ENCODE measurements around the gene SAMM50.

SAMM50 gene

GRCh38 chr22:43969021-43969878, 14.0 kb downstream of the SAMM50 start:
- no peak overlapping the region for H3K9ac ChIP-seq (ENCODE audit: low read depth, low read length)
- no peak overlapping the region for H3K27ac ChIP-seq (ENCODE audit: low read length)
- no peaks in the 10 kb centered on the region for H3K27me3 ChIP-seq (ENCODE audit: insufficient read depth, low read length)
- no peak overlapping the region for H3K4me3 ChIP-seq (ENCODE audit: low read length)
- no peaks in the 10 kb centered on the region for H3K4me1 ChIP-seq (ENCODE audit: insufficient read depth, low read length)
- peaks cover 94% of the 10 kb centered on the region for H3K36me3 ChIP-seq (ENCODE audit: insufficient read depth, low read depth, low read length)
- no peaks in the 10 kb centered on the region for H3K9me3 ChIP-seq (ENCODE audit: insufficient read depth, low read depth, low read length)

- Histone ChIP-seq H3K27me3 (ENCODE audit: insufficient read depth, low read length) (no peaks in the 10 kb centered on the region), H3K27ac (ENCODE audit: low read length) (no peak overlapping the region), H3K9ac (ENCODE audit: low read depth, low read length) (no peak overlapping the region), H3K4me3 (ENCODE audit: low read length) (no peak overlapping the region), H3K36me3 (ENCODE audit: insufficient read depth, low read depth, low read length) (peaks cover 93% of the 10 kb centered on the region), H3K4me1 (ENCODE audit: insufficient read depth, low read length) (no peaks in the 10 kb centered on the region), H3K9me3 (ENCODE audit: insufficient read depth, low read depth, low read length) (no peaks in the 10 kb centered on the region)
Measured at GRCh38 chr22:43969989-43970755, 14.9 kb downstream of the SAMM50 start.

- Histone ChIP-seq H3K4me3 (ENCODE audit: low read length) (no peak overlapping the region), H3K36me3 (ENCODE audit: insufficient read depth, low read depth, low read length) (peaks cover 92% of the 10 kb centered on the region), H3K27me3 (ENCODE audit: insufficient read depth, low read length) (no peaks in the 10 kb centered on the region), H3K4me1 (ENCODE audit: insufficient read depth, low read length) (no peaks in the 10 kb centered on the region), H3K9me3 (ENCODE audit: insufficient read depth, low read depth, low read length) (no peaks in the 10 kb centered on the region), H3K27ac (ENCODE audit: low read length) (no peak overlapping the region), H3K9ac (ENCODE audit: low read depth, low read length) (no peak overlapping the region)
Measured at GRCh38 chr22:43971112-43971511, 15.9 kb downstream of the SAMM50 start.

- Histone ChIP-seq H3K4me3 (ENCODE audit: low read length) (no peak overlapping the region), H3K27me3 (ENCODE audit: insufficient read depth, low read length) (no peaks in the 10 kb centered on the region), H3K4me1 (ENCODE audit: insufficient read depth, low read length) (no peaks in the 10 kb centered on the region), H3K27ac (ENCODE audit: low read length) (no peak overlapping the region), H3K9ac (ENCODE audit: low read depth, low read length) (no peak overlapping the region), H3K36me3 (ENCODE audit: insufficient read depth, low read depth, low read length) (peaks cover 94% of the 10 kb centered on the region), H3K9me3 (ENCODE audit: insufficient read depth, low read depth, low read length) (no peaks in the 10 kb centered on the region)
Measured at GRCh38 chr22:43972931-43973462, 17.8 kb downstream of the SAMM50 start.

GRCh38 chr22:43974028-43974545, 18.8 kb downstream of the SAMM50 start:
- Histone ChIP-seq H3K4me1 (ENCODE audit: insufficient read depth, low read length) (no peaks in the 10 kb centered on the region), H3K9ac (ENCODE audit: low read depth, low read length) (no peak overlapping the region), H3K36me3 (ENCODE audit: insufficient read depth, low read depth, low read length) (peaks cover 93% of the 10 kb centered on the region), H3K27me3 (ENCODE audit: insufficient read depth, low read length) (no peaks in the 10 kb centered on the region), H3K9me3 (ENCODE audit: insufficient read depth, low read depth, low read length) (no peaks in the 10 kb centered on the region), H3K4me3 (ENCODE audit: low read length) (no peak overlapping the region), H3K27ac (ENCODE audit: low read length) (no peak overlapping the region)

- peaks cover 93% of the 10 kb centered on the region for H3K36me3 ChIP-seq (ENCODE audit: insufficient read depth, low read depth, low read length)
- H3K27ac ChIP-seq (ENCODE audit: low read length): no peak overlapping the region
- H3K9ac ChIP-seq (ENCODE audit: low read depth, low read length): no peak overlapping the region
- no peaks in the 10 kb centered on the region for H3K9me3 ChIP-seq (ENCODE audit: insufficient read depth, low read depth, low read length)
- H3K27me3 ChIP-seq (ENCODE audit: insufficient read depth, low read length): no peaks in the 10 kb centered on the region
- no peak overlapping the region for H3K4me3 ChIP-seq (ENCODE audit: low read length)
- no peaks in the 10 kb centered on the region for H3K4me1 ChIP-seq (ENCODE audit: insufficient read depth, low read length)
Measured at GRCh38 chr22:43975041-43975440, 19.8 kb downstream of the SAMM50 start.

- Histone ChIP-seq H3K36me3 (ENCODE audit: insufficient read depth, low read depth, low read length) (peaks cover 93% of the 10 kb centered on the region), H3K27me3 (ENCODE audit: insufficient read depth, low read length) (no peaks in the 10 kb centered on the region), H3K9me3 (ENCODE audit: insufficient read depth, low read depth, low read length) (no peaks in the 10 kb centered on the region), H3K4me1 (ENCODE audit: insufficient read depth, low read length) (no peaks in the 10 kb centered on the region), H3K9ac (ENCODE audit: low read depth, low read length) (no peak overlapping the region), H3K4me3 (ENCODE audit: low read length) (no peak overlapping the region), H3K27ac (ENCODE audit: low read length) (no peak overlapping the region)
Measured at GRCh38 chr22:43976861-43977795, 21.9 kb downstream of the SAMM50 start.

GRCh38 chr22:43978558-43978957, 23.3 kb downstream of the SAMM50 start:
- Histone ChIP-seq H3K4me3 (ENCODE audit: low read length) (no peak overlapping the region), H3K9ac (ENCODE audit: low read depth, low read length) (no peak overlapping the region), H3K27me3 (ENCODE audit: insufficient read depth, low read length) (no peaks in the 10 kb centered on the region), H3K4me1 (ENCODE audit: insufficient read depth, low read length) (no peaks in the 10 kb centered on the region), H3K9me3 (ENCODE audit: insufficient read depth, low read depth, low read length) (no peaks in the 10 kb centered on the region), H3K27ac (ENCODE audit: low read length) (no peak overlapping the region), H3K36me3 (ENCODE audit: insufficient read depth, low read depth, low read length) (peaks cover 82% of the 10 kb centered on the region)

GRCh38 chr22:43980579-43980978, 25.3 kb downstream of the SAMM50 start:
- Histone ChIP-seq H3K4me3 (ENCODE audit: low read length) (no peak overlapping the region), H3K27ac (ENCODE audit: low read length) (no peak overlapping the region), H3K27me3 (ENCODE audit: insufficient read depth, low read length) (no peaks in the 10 kb centered on the region), H3K36me3 (ENCODE audit: insufficient read depth, low read depth, low read length) (peaks cover 81% of the 10 kb centered on the region), H3K9ac (ENCODE audit: low read depth, low read length) (no peak overlapping the region), H3K9me3 (ENCODE audit: insufficient read depth, low read depth, low read length) (no peaks in the 10 kb centered on the region), H3K4me1 (ENCODE audit: insufficient read depth, low read length) (no peaks in the 10 kb centered on the region)

- H3K36me3 ChIP-seq (ENCODE audit: insufficient read depth, low read depth, low read length): peaks cover 79% of the 10 kb centered on the region
- H3K4me3 ChIP-seq (ENCODE audit: low read length): no peak overlapping the region
- H3K9me3 ChIP-seq (ENCODE audit: insufficient read depth, low read depth, low read length): no peaks in the 10 kb centered on the region
- H3K9ac ChIP-seq (ENCODE audit: low read depth, low read length): no peak overlapping the region
- no peaks in the 10 kb centered on the region for H3K4me1 ChIP-seq (ENCODE audit: insufficient read depth, low read length)
- H3K27ac ChIP-seq (ENCODE audit: low read length): no peak overlapping the region
- H3K27me3 ChIP-seq (ENCODE audit: insufficient read depth, low read length): no peaks in the 10 kb centered on the region
Measured at GRCh38 chr22:43980996-43981395, 25.8 kb downstream of the SAMM50 start.

- no peaks in the 10 kb centered on the region for H3K4me1 ChIP-seq (ENCODE audit: insufficient read depth, low read length)
- no peak overlapping the region for H3K4me3 ChIP-seq (ENCODE audit: low read length)
- no peaks in the 10 kb centered on the region for H3K9me3 ChIP-seq (ENCODE audit: insufficient read depth, low read depth, low read length)
- no peak overlapping the region for H3K27ac ChIP-seq (ENCODE audit: low read length)
- H3K36me3 ChIP-seq (ENCODE audit: insufficient read depth, low read depth, low read length): peaks cover 75% of the 10 kb centered on the region
- no peaks in the 10 kb centered on the region for H3K27me3 ChIP-seq (ENCODE audit: insufficient read depth, low read length)
- no peak overlapping the region for H3K9ac ChIP-seq (ENCODE audit: low read depth, low read length)
Measured at GRCh38 chr22:43983808-43984207, 28.6 kb downstream of the SAMM50 start.

Data from iPS-20b (cell line).